Measurements from ENCODE around the gene HHAT.

The HHAT gene

DNA sequence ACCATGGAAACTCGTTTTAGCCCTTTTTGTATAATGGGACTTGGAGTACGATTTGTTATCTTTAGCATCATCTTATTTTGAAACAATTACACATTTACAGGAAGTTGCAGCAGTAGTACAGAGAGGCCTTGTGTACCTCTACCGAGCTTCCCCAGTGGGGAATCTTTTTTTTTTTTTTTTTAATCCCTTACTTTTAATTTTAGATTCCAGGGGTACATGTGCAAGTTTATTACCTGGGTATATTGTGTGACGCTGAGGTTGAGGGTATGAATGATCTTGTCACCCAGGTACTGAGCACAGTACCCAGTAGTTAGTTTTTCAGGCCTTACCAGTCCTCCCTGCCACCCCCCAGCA is 45.9 kb downstream of the HHAT start:
- TF ChIP-seq YY1 (IDR thresholded peaks at IDR 0.05; ENCODE audit: insufficient read depth, insufficient read length): no peak
- TF ChIP-seq ZNF274 (IDR thresholded peaks at IDR 0.05; ENCODE audit: low read depth, low read length): no peak
- no peak for TF ChIP-seq SUZ12 (IDR thresholded peaks at IDR 0.05; ENCODE audit: extremely low read depth, insufficient read depth, insufficient read length)
- Histone ChIP-seq H3K4me1 (ENCODE audit: insufficient read depth, insufficient read length) (peaks cover 5% of the 10 kb centered on the region), H3K36me3 (ENCODE audit: insufficient read depth, insufficient read length, low read length) (no peaks in the 10 kb centered on the region), H3K9me3 (ENCODE audit: insufficient read depth, low read length) (no peaks in the 10 kb centered on the region), H3K27me3 (ENCODE audit: insufficient read depth, insufficient read length) (no peaks in the 10 kb centered on the region), H3K9ac (ENCODE audit: insufficient read length, low read depth) (no peak overlapping the region), H3K4me3 (ENCODE audit: insufficient read length, low read depth) (no peak overlapping the region)
- no peak for DNase-seq (ENCODE audit: low read depth, low spot score)

DNA sequence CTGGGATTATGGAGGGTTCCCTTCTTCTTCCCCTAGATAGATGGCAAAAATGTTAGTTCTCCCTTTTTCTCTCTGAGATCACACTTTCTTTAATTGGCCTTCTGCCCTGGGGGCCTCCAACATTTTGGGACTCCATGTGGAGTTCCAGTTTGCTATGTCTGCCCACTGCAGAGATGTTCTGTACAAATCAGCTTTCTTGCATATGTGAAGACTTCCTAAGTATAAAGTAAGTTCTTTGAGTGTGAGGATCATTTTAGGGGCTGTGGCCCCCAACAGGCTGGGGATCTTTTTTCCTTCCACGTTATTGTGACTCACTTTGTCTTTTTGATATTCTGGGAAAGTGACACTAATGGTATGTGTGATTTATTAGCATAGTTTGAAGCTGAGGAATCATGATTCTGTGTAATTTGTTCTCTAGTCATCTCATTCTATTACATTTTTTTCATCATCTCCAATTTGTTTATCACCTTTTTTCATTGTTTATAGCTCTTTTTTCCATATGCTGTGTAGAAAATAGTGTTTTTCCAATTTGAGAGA is 48.2 kb downstream of the HHAT start:
- H3K4me1 ChIP-seq (ENCODE audit: insufficient read depth, insufficient read length): peaks cover 5% of the 10 kb centered on the region
- TF ChIP-seq SUZ12 (IDR thresholded peaks at IDR 0.05; ENCODE audit: extremely low read depth, insufficient read depth, insufficient read length) (no peak), ZNF274 (IDR thresholded peaks at IDR 0.05; ENCODE audit: low read depth, low read length) (no peak), YY1 (IDR thresholded peaks at IDR 0.05; ENCODE audit: insufficient read depth, insufficient read length) (no peak)
- no peaks in the 10 kb centered on the region for H3K36me3 ChIP-seq (ENCODE audit: insufficient read depth, insufficient read length, low read length)
- no peak overlapping the region for H3K9ac ChIP-seq (ENCODE audit: insufficient read length, low read depth)
- no peaks in the 10 kb centered on the region for H3K9me3 ChIP-seq (ENCODE audit: insufficient read depth, low read length)
- no peak for DNase-seq (ENCODE audit: low read depth, low spot score)
- no peak overlapping the region for H3K4me3 ChIP-seq (ENCODE audit: insufficient read length, low read depth)
- no peaks in the 10 kb centered on the region for H3K27me3 ChIP-seq (ENCODE audit: insufficient read depth, insufficient read length)

DNA sequence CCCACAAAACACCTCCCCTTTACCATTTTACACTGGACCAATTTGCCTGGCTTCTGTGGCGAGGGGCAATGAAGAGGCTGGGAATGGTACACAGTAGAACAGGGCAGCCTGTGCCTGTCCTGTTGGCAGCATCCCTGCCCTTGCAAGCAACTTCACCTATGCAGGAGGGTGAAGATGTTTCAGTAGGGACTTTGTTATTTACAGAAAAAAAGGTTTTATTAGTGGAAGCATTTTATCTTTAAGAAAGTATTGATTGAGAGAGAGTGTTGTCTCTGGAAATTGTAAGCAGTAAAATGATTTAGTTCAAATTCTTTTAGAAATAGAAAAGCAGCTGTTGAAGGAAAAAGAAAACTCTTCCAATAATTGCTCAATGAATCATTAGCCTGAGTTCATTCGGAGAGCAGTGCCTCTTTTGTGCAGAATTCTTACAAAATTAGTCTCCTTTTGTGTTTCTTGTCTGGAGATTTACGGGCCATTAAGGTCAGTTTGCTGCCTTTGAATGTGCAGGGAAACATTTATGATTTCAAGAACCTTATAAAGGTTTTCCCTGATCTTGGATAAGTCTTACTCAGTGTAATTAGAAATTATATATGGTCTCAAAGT is 49.1 kb downstream of the HHAT start:
- TF ChIP-seq SUZ12 (IDR thresholded peaks at IDR 0.05; ENCODE audit: extremely low read depth, insufficient read depth, insufficient read length) (no peak), YY1 (IDR thresholded peaks at IDR 0.05; ENCODE audit: insufficient read depth, insufficient read length) (no peak), ZNF274 (IDR thresholded peaks at IDR 0.05; ENCODE audit: low read depth, low read length) (no peak)
- no peak for DNase-seq (ENCODE audit: low read depth, low spot score)
- Histone ChIP-seq H3K27me3 (ENCODE audit: insufficient read depth, insufficient read length) (no peaks in the 10 kb centered on the region), H3K9ac (ENCODE audit: insufficient read length, low read depth) (no peak overlapping the region), H3K36me3 (ENCODE audit: insufficient read depth, insufficient read length, low read length) (no peaks in the 10 kb centered on the region), H3K4me1 (ENCODE audit: insufficient read depth, insufficient read length) (peaks cover 5% of the 10 kb centered on the region), H3K4me3 (ENCODE audit: insufficient read length, low read depth) (no peak overlapping the region), H3K9me3 (ENCODE audit: insufficient read depth, low read length) (no peaks in the 10 kb centered on the region)

DNA sequence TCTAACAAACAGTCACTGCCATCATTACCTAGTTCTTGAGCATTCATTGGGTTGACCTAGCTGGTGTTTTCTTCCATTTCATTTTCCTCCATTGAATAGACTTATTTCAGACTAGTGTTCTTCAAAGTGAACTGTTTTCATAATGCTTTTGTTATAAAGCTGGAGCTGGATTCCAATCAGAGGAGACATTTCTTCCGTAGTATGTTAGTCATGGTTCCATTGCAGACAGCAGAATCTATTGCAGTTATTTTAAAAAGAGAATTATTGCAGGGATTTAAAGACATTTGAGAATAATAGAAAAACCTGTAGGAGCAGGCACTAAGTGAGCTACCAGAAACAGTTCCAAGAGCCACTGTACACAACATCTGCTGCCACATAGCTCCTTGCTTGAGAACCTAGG is 50.0 kb downstream of the HHAT start:
- Histone ChIP-seq H3K27me3 (ENCODE audit: insufficient read depth, insufficient read length) (no peaks in the 10 kb centered on the region), H3K9ac (ENCODE audit: insufficient read length, low read depth) (no peak overlapping the region), H3K36me3 (ENCODE audit: insufficient read depth, insufficient read length, low read length) (no peaks in the 10 kb centered on the region), H3K4me1 (ENCODE audit: insufficient read depth, insufficient read length) (peaks cover 5% of the 10 kb centered on the region), H3K9me3 (ENCODE audit: insufficient read depth, low read length) (no peaks in the 10 kb centered on the region), H3K4me3 (ENCODE audit: insufficient read length, low read depth) (no peak overlapping the region)
- no peak for TF ChIP-seq YY1 (IDR thresholded peaks at IDR 0.05; ENCODE audit: insufficient read depth, insufficient read length)
- TF ChIP-seq SUZ12 (IDR thresholded peaks at IDR 0.05; ENCODE audit: extremely low read depth, insufficient read depth, insufficient read length): no peak
- no peak for TF ChIP-seq ZNF274 (IDR thresholded peaks at IDR 0.05; ENCODE audit: low read depth, low read length)
- DNase-seq (ENCODE audit: low read depth, low spot score): no peak

DNA sequence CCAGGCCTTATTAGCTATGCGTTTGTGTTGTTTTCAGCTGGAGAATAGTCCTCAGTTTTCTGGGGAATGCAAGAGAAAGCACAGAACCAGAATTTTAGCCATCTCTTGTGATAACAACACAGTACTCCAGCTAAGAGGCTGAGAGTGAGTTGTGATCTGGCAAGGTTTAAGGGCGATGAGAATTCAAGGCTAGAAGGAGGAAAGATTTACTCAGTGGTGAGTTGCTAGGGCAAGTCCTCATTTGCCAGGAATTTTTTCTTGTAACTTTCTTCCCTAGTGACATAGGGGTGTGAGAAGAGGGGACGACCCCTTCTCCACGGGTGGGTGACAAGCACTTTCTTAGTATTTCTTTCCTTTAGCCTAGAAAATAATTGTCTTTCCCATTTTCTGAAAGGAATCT is 53.2 kb downstream of the HHAT start:
- no peak overlapping the region for H3K4me3 ChIP-seq (ENCODE audit: insufficient read length, low read depth)
- H3K27me3 ChIP-seq (ENCODE audit: insufficient read depth, insufficient read length): no peaks in the 10 kb centered on the region
- DNase-seq (ENCODE audit: low read depth, low spot score): no peak
- no peaks in the 10 kb centered on the region for H3K9me3 ChIP-seq (ENCODE audit: insufficient read depth, low read length)
- TF ChIP-seq YY1 (IDR thresholded peaks at IDR 0.05; ENCODE audit: insufficient read depth, insufficient read length) (no peak), SUZ12 (IDR thresholded peaks at IDR 0.05; ENCODE audit: extremely low read depth, insufficient read depth, insufficient read length) (no peak), ZNF274 (IDR thresholded peaks at IDR 0.05; ENCODE audit: low read depth, low read length) (no peak)
- no peaks in the 10 kb centered on the region for H3K36me3 ChIP-seq (ENCODE audit: insufficient read depth, insufficient read length, low read length)
- peaks cover 2% of the 10 kb centered on the region for H3K4me1 ChIP-seq (ENCODE audit: insufficient read depth, insufficient read length)
- no peak overlapping the region for H3K9ac ChIP-seq (ENCODE audit: insufficient read length, low read depth)

DNA sequence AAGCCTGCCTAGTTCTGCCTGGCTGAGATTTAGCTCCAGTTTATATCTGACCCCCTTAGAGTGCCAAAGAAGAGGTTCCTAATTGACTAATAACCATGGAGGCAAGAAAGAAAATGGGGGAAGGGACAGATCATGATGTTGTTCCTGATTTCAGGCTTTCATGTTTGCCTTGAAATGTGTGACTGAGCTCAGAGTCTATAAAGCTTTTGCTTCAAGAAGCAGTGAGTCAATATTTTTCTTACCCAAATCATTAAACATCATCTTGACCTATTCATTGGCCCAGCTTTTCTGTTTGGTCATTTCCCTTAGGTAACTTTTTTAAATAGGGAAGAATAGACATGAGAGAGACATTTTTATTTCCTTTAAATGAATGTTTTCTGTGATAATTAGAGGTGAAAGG is 55.9 kb downstream of the HHAT start:
- DNase-seq (ENCODE audit: low read depth, low spot score): no peak
- no peak overlapping the region for H3K9ac ChIP-seq (ENCODE audit: insufficient read length, low read depth)
- TF ChIP-seq SUZ12 (IDR thresholded peaks at IDR 0.05; ENCODE audit: extremely low read depth, insufficient read depth, insufficient read length) (no peak), ZNF274 (IDR thresholded peaks at IDR 0.05; ENCODE audit: low read depth, low read length) (no peak), YY1 (IDR thresholded peaks at IDR 0.05; ENCODE audit: insufficient read depth, insufficient read length) (no peak)
- H3K27me3 ChIP-seq (ENCODE audit: insufficient read depth, insufficient read length): no peaks in the 10 kb centered on the region
- H3K9me3 ChIP-seq (ENCODE audit: insufficient read depth, low read length): 0 out of 2 replicates have a peak, but pooled peaks cover 4% of the 10 kb centered on the region
- no peaks in the 10 kb centered on the region for H3K4me1 ChIP-seq (ENCODE audit: insufficient read depth, insufficient read length)
- no peak overlapping the region for H3K4me3 ChIP-seq (ENCODE audit: insufficient read length, low read depth)
- no peaks in the 10 kb centered on the region for H3K36me3 ChIP-seq (ENCODE audit: insufficient read depth, insufficient read length, low read length)

DNA sequence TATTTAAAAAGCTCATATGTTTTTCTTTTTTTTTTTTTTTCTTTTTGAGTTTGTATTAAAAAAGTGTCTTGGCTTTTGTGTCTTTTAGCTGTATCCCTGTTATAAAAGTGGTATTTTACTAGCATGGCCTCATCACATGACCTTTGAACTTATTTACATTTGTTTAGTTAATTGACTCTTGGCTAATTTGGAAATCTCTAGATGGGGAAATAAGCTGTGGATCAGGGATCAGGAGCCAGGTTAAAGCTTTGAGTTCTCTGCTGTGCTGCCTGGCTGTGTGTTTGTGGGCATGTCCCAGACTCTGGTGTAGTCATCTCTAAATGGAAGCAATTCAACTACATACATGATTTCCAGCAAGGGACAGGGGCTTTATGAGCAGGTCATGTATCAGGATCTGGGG is 56.5 kb downstream of the HHAT start:
- Histone ChIP-seq H3K9me3 (ENCODE audit: insufficient read depth, low read length) (0 out of 2 replicates have a peak, but pooled peaks cover 6% of the 10 kb centered on the region), H3K36me3 (ENCODE audit: insufficient read depth, insufficient read length, low read length) (no peaks in the 10 kb centered on the region), H3K4me1 (ENCODE audit: insufficient read depth, insufficient read length) (no peaks in the 10 kb centered on the region), H3K27me3 (ENCODE audit: insufficient read depth, insufficient read length) (no peaks in the 10 kb centered on the region), H3K4me3 (ENCODE audit: insufficient read length, low read depth) (no peak overlapping the region), H3K9ac (ENCODE audit: insufficient read length, low read depth) (no peak overlapping the region)
- no peak for TF ChIP-seq SUZ12 (IDR thresholded peaks at IDR 0.05; ENCODE audit: extremely low read depth, insufficient read depth, insufficient read length)
- no peak for TF ChIP-seq ZNF274 (IDR thresholded peaks at IDR 0.05; ENCODE audit: low read depth, low read length)
- no peak for TF ChIP-seq YY1 (IDR thresholded peaks at IDR 0.05; ENCODE audit: insufficient read depth, insufficient read length)
- DNase-seq (ENCODE audit: low read depth, low spot score): no peak
